ENCODE data around the gene TSSK2. TPM values are rescaled to one million over a fixed set of nuclear protein-coding genes. Genes with fewer than 3 reads are reported as not detected.

The TSSK2 gene
- total and polyA plus RNA-seq, 2 of the 8 experiments (the other 6 are each of a cell fraction or from before 2014, with no cell fraction given) = not detected

GRCh38 chr22:19175026-19175601 is 44.0 kb downstream of the TSSK2 start:
- peak overlapping the region; percentile 90; the same call in 1 of the 2 replicates for H2BK5ac ChIP-seq (ENCODE audit: low read depth, low read length)
- POLR2A ChIA-PET (ENCODE audit: partially characterized antibody) = interaction anchor here (1.1 to 2.2 kb wide), 4 partner anchors 9 to 305 kb away, joined by 3 to 15 read pairs (median 10); partner anchors contain the start of genes CDC45 and DGCR2
- CTCF ChIA-PET (ENCODE audit: partially characterized antibody) = interaction anchor here (0.8 to 3.7 kb wide), 2 partner anchors 29 to 221 kb away, joined by 3 to 28 read pairs; partner anchors contain the start of gene ESS2
- peaks cover 0 to 9% (median 0%) of the 10 kb centered on the region in 4 experiments; a peak in 2 of 8 replicates for H3K36me3 ChIP-seq (ENCODE audit: control insufficient read depth in 2 of 4, insufficient read depth in 4 of 4, low read length in 3 of 4)
- no peak overlapping the region for H2BK120ac ChIP-seq (replicated peaks; ENCODE audit: low read depth, low read length)
- peak overlapping the region in 1 of 2 experiments; percentile 95; a peak in 1 of 4 replicates for H3K4me2 ChIP-seq (ENCODE audit: insufficient read depth in 1 of 2, low read depth in 2 of 2, low read length in 2 of 2)
- no peaks in the 10 kb centered on the region for H3K9me3 ChIP-seq (ENCODE audit: insufficient read depth in 2 of 2, low read depth in 1 of 2, low read length in 1 of 2)
- no peak overlapping the region for H4K5ac ChIP-seq (ENCODE audit: insufficient read length, low read depth, low read length)
- H3K23ac ChIP-seq (ENCODE audit: insufficient read length) = no peak overlapping the region
- H4K91ac ChIP-seq (replicated peaks; ENCODE audit: insufficient read length, low read length) = no peak overlapping the region
- no peak overlapping the region for H2BK15ac ChIP-seq (ENCODE audit: low read length)
- H4K20me1 ChIP-seq (replicated peaks in 1 of 2; ENCODE audit: control insufficient read depth in 1 of 2, insufficient read depth in 2 of 2, low read length in 2 of 2) = peaks cover 4 to 32% of the 10 kb centered on the region in 2 experiments
- no peak for DNase-seq (ENCODE audit: low read depth in 1 of 2, low spot score in 2 of 2)
- peak overlapping the region; percentile 61; the same call in 1 of the 2 replicates for H2AK5ac ChIP-seq (ENCODE audit: low read depth, low read length)
- FAIRE-seq = no peak
- H3K27ac ChIP-seq (ENCODE audit: low read depth, low read length) = peak overlapping the region; percentile 59; the same call in 1 of the 2 replicates
- peak overlapping the region; percentile 48; the same call in 1 of the 2 replicates for H3K18ac ChIP-seq (ENCODE audit: extremely low read depth, low read length)
- H3K56ac ChIP-seq (replicated peaks; ENCODE audit: insufficient read length, low read depth, low read length) = no peak overlapping the region
- peak overlapping the region; percentile 75; the same call in 1 of the 2 replicates for H2BK12ac ChIP-seq (ENCODE audit: low read depth, low read length)
- H3K79me2 ChIP-seq (ENCODE audit: control insufficient read depth in 1 of 2, insufficient read depth in 2 of 2, low read length in 2 of 2) = peaks cover 5 to 31% of the 10 kb centered on the region in 2 experiments; a peak in 3 of 4 replicates
- peaks cover 5 to 10% (median 7%) of the 10 kb centered on the region in 4 experiments for H3K27me3 ChIP-seq (replicated peaks in 1 of 4; ENCODE audit: control insufficient read depth in 3 of 4, extremely low read depth in 1 of 4, insufficient read depth in 3 of 4, low read length in 3 of 4)
- 81% methylated on average over 7 of the region's 7 CpGs; no CpG with 5 or more reads in 1 of the 2 experiments for WGBS, 2 experiments (ENCODE audit: extremely low coverage in 1 of 2, insufficient coverage in 1 of 2, insufficient read length in 1 of 2, insufficient replicate concordance in 2 of 2, low coverage in 1 of 2, low lambda C conversion rate in 2 of 2, missing lambda C conversion rate in 1 of 2)
- H3K23me2 ChIP-seq (ENCODE audit: low read depth, low read length) = peaks cover 17% of the 10 kb centered on the region
- peaks cover 0 to 52% (median 34%) of the 10 kb centered on the region in 4 experiments; a peak in 6 of 7 replicates for H3K4me1 ChIP-seq (replicated peaks in 1 of 4; ENCODE audit: control insufficient read depth in 3 of 4, insufficient read depth in 4 of 4, low read length in 3 of 4)
- H4K8ac ChIP-seq (ENCODE audit: extremely low read depth, insufficient read depth, low read length) = peak overlapping the region; percentile 9; the same call in 1 of the 2 replicates
- H2BK20ac ChIP-seq (ENCODE audit: low read length) = no peak overlapping the region
- H3K4me3 ChIP-seq (ENCODE audit: extremely low read depth in 1 of 4, insufficient read depth in 2 of 4, low read depth in 3 of 4, low read length in 4 of 4) = no peak overlapping the region
- H3K9ac ChIP-seq (replicated peaks in 1 of 4; ENCODE audit: extremely low read depth in 1 of 4, low read depth in 3 of 4, low read length in 3 of 4) = peak overlapping the region in 1 of 4 experiments; percentile 20; a peak in 2 of 7 replicates
- H3K14ac ChIP-seq (ENCODE audit: insufficient read length) = no peak overlapping the region
- peaks cover 18% of the 10 kb centered on the region for H3K79me1 ChIP-seq (ENCODE audit: low read depth, low read length)
- H2AFZ ChIP-seq (ENCODE audit: low read length) = no peak overlapping the region
- no peak overlapping the region for H3K4ac ChIP-seq (replicated peaks; ENCODE audit: insufficient read length, low read depth, low read length)
- TF ChIP-seq TEAD4 (IDR thresholded peaks at IDR 0.05; ENCODE audit: low read depth, low read length) (no peak), POLR2AphosphoS5 (IDR thresholded peaks at IDR 0.05; ENCODE audit: low read depth, low read length) (no peak; the same call in 1 of the 2 replicates), RNF2 (IDR thresholded peaks at IDR 0.05; ENCODE audit: borderline replicate concordance, low read depth, low read length, missing control alignments, poor library complexity, severe bottlenecking) (no peak), RBBP5 (IDR thresholded peaks at IDR 0.05; ENCODE audit: borderline replicate concordance, low read depth, low read length) (no peak), SP2 (IDR thresholded peaks at IDR 0.05; ENCODE audit: low read length) (no peak), USF2 (IDR thresholded peaks at IDR 0.05; ENCODE audit: low read length) (no peak), YY1 (IDR thresholded peaks at IDR 0.05; ENCODE audit: low read depth, low read length) (no peak), CBX8 (IDR thresholded peaks at IDR 0.05; ENCODE audit: borderline replicate concordance, low read depth, low read length) (no peak), RFX5 (IDR thresholded peaks at IDR 0.05; ENCODE audit: borderline replicate concordance, low read depth, low read length) (no peak)
- TF ChIP-seq, protein P1, sequence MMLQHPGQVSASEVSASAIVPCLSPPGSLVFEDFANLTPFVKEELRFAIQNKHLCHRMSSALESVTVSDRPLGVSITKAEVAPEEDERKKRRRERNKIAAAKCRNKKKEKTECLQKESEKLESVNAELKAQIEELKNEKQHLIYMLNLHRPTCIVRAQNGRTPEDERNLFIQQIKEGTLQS (IDR thresholded peaks at IDR 0.05; ENCODE audit: insufficient read depth, low read depth, low read length) = no peak

All from H1 (cell line).